ENCODE data around the gene RND3.

- no peak for TF ChIP-seq EZH2 (IDR thresholded peaks at IDR 0.05; ENCODE audit: insufficient read depth, poor library complexity, severe bottlenecking)
- no peak for TF ChIP-seq EZH2phosphoT487 (IDR thresholded peaks at IDR 0.05; ENCODE audit: insufficient read depth, low read depth)
Observed at GRCh38 chr2:150449856-150450255, 37.6 kb downstream of the RND3 start.
